Liver (tissue), 9 donors: ENCODE data around the gene IGF1. TPM values are rescaled to one million over a fixed set of nuclear protein-coding genes. Genes with fewer than 3 reads are reported as not detected.
A peak's percentile ranks its signal among the peaks of the same experiment; 100 is the strongest.

Experiments used
- DNase-seq: peaks from one replicate; pipeline ENCODE4 v3.0.0-alpha.2; 2017; ENCODE audit warnings: low spot score
- H3K27ac ChIP-seq, 2 donors: one replicate each; pipeline ENCODE4 v1.7.0; 2013; ENCODE audit warnings: inconsistent platforms in 2 of 2, low read length in 2 of 2, control low read depth in 1 of 2, low read depth in 1 of 2, mild to moderate bottlenecking in 1 of 2
- H3K27me3 ChIP-seq, 4 donors: one replicate each; pipeline versions ENCODE4 v1.6.1 to v1.7.0; 2013; ENCODE audit warnings: low read length in 3 of 4, inconsistent platforms in 1 of 4, mild to moderate bottlenecking in 1 of 4, moderate library complexity in 1 of 4; ENCODE audit not compliant: control insufficient read depth in 4 of 4, insufficient read depth in 4 of 4
- H3K36me3 ChIP-seq, 4 donors: one replicate each; pipeline versions ENCODE4 v1.6.1 to v1.7.0; 2013; ENCODE audit warnings: low read length in 3 of 4, mild to moderate bottlenecking in 3 of 4, low read depth in 1 of 4, moderate library complexity in 1 of 4; ENCODE audit not compliant: control insufficient read depth in 4 of 4, insufficient read depth in 3 of 4
- H3K4me1 ChIP-seq, 4 donors: one replicate each; pipeline versions ENCODE4 v1.6.1 to v1.7.0; 2013; ENCODE audit warnings: low read length in 3 of 4, mild to moderate bottlenecking in 3 of 4, moderate library complexity in 1 of 4; ENCODE audit not compliant: control insufficient read depth in 4 of 4, insufficient read depth in 4 of 4
- H3K4me3 ChIP-seq, 3 donors: one replicate each; pipeline versions ENCODE4 v1.6.1 to v1.7.0; 2013; ENCODE audit warnings: low read length in 3 of 3, control low read depth in 1 of 3, low read depth in 1 of 3, mild to moderate bottlenecking in 1 of 3
- H3K9ac ChIP-seq, 2 donors: one replicate each; pipeline ENCODE4 v1.7.0; 2013; ENCODE audit warnings: low read length in 2 of 2, mild to moderate bottlenecking in 2 of 2, moderate library complexity in 2 of 2, control low read depth in 1 of 2, low read depth in 1 of 2
- H3K9me3 ChIP-seq, 4 donors: one replicate each; pipeline versions ENCODE4 v1.6.1 to v1.7.0; 2013; ENCODE audit warnings: low read length in 3 of 4; ENCODE audit not compliant: control insufficient read depth in 4 of 4
- ATF3 ChIP-seq: IDR thresholded peaks from 2 replicates; pipeline ENCODE4 v1.6.1; 2016; ENCODE audit warnings: antibody characterized with exemption
- CTCF ChIP-seq: fragments of 150-350 bp; IDR thresholded peaks from 2 replicates; pipeline ENCODE4 v1.5.1; 2017; ENCODE audit warnings: improper control_type of control experiment, low read depth, low read length; ENCODE audit not compliant: missing input control
- EGR1 ChIP-seq, 2 donors: IDR thresholded peaks; 2 replicates each; pipeline ENCODE4 v1.6.1; 2016 to 2018; ENCODE audit warnings: antibody characterized with exemption in 2 of 2, low read depth in 2 of 2
- FOXA1 ChIP-seq: IDR thresholded peaks from 2 replicates; pipeline ENCODE4 v1.6.1; 2016; ENCODE audit warnings: antibody characterized with exemption
- FOXA2 ChIP-seq: IDR thresholded peaks from 2 replicates; pipeline ENCODE4 v1.6.1; 2016; ENCODE audit warnings: antibody characterized with exemption
- GABPA ChIP-seq, 2 donors: IDR thresholded peaks in 1 of 2; conservative IDR thresholded peaks in 1 of 2; 2 replicates each; pipeline ENCODE4 v1.6.1; 2016; ENCODE audit warnings: antibody characterized with exemption in 2 of 2, mild to moderate bottlenecking in 1 of 2, moderate library complexity in 1 of 2
- HNF4A ChIP-seq, 2 donors: conservative IDR thresholded peaks; 2 replicates each; pipeline ENCODE4 v1.6.1; 2016; ENCODE audit warnings: antibody characterized with exemption in 2 of 2, mild to moderate bottlenecking in 2 of 2
- HNF4G ChIP-seq: IDR thresholded peaks from 2 replicates; pipeline ENCODE4 v1.6.1; 2016; ENCODE audit warnings: antibody characterized with exemption
- JUND ChIP-seq, 2 donors: IDR thresholded peaks; 2 replicates each; pipeline ENCODE4 v1.6.1; 2016; ENCODE audit warnings: antibody characterized with exemption in 2 of 2
- MAX ChIP-seq: IDR thresholded peaks from 2 replicates; pipeline ENCODE4 v1.6.1; 2016; ENCODE audit warnings: antibody characterized with exemption
- NR2F2 ChIP-seq: IDR thresholded peaks from 2 replicates; pipeline ENCODE4 v1.6.1; 2016; ENCODE audit warnings: antibody characterized with exemption
- RAD21 ChIP-seq, 2 donors: IDR thresholded peaks; 2 replicates each; pipeline ENCODE4 v1.6.1; 2016; ENCODE audit warnings: antibody characterized with exemption in 2 of 2, mild to moderate bottlenecking in 2 of 2
- REST ChIP-seq: IDR thresholded peaks from 2 replicates; pipeline ENCODE4 v1.6.1; 2016; ENCODE audit warnings: antibody characterized with exemption, mild to moderate bottlenecking
- RXRA ChIP-seq, 2 donors: IDR thresholded peaks; 2 replicates each; pipeline ENCODE4 v1.6.1; 2017 to 2018; ENCODE audit warnings: antibody characterized with exemption in 2 of 2, mild to moderate bottlenecking in 1 of 2
- SP1 ChIP-seq: IDR thresholded peaks from 2 replicates; pipeline ENCODE4 v1.6.1; 2018; ENCODE audit warnings: antibody characterized with exemption, mild to moderate bottlenecking
- TAF1 ChIP-seq: conservative IDR thresholded peaks from 2 replicates; pipeline ENCODE4 v1.6.1; 2016; ENCODE audit warnings: antibody characterized with exemption, mild to moderate bottlenecking
- YY1 ChIP-seq: IDR thresholded peaks from 2 replicates; pipeline ENCODE4 v1.6.1; 2016; ENCODE audit warnings: antibody characterized with exemption, mild to moderate bottlenecking
- ZBTB33 ChIP-seq: IDR thresholded peaks from 2 replicates; pipeline ENCODE4 v1.6.1; 2016; ENCODE audit warnings: antibody characterized with exemption
- WGBS: extraction: QIAGEN DNeasy Blood & Tissue Kit; methylation state at CpG from one replicate; pipeline ENCODE4 v1.1.7; 2013; 5-methylcytosine and 5-hydroxymethylcytosine counted together
- polyA plus RNA-seq, 2 donors: library from polyadenylated mRNA; stranded (reverse) in 1 of 2; unstranded in 1 of 2; fragments of 200-250 nt in 1 of 2; fragments of >200 nt in 1 of 2; fragmentation: Nextera tagmentation in 1 of 2; extraction: Ambion mirVana in 1 of 2; gene quantifications; one replicate each; pipeline versions ENCODE4 v1.2.1 to v1.2.3, GENCODE V29; 2013 to 2015
- total RNA-seq, 2 donors: library from RNA; depleted of rRNA; stranded (reverse); fragments of >200 nt; gene quantifications; one replicate each; pipeline ENCODE4 v1.2.3, GENCODE V29; 2014
- donor health status: healthy.
- donor health status: healthy.
- donor health status: healthy.
- donor health status: healthy.
- donor health status: healthy.

The IGF1 gene
- total and polyA plus RNA-seq, 4 donors, result 0.61 to 118 (median 33.3) TPM

GRCh38 chr12:102461501-102461900 is 18.9 kb downstream of the IGF1 start:
- Histone ChIP-seq H3K9me3 (no peaks in the 10 kb centered on the region), H3K27me3 (no peaks in the 10 kb centered on the region), H3K36me3 (no peaks in the 10 kb centered on the region), H3K4me3 (no peak overlapping the region), H3K27ac (no peak overlapping the region), H3K9ac (no peak overlapping the region), H3K4me1 (peaks cover 0 to 43% (median 23%) of the 10 kb centered on the region in 4 donors)
- no peak for DNase-seq
- TF ChIP-seq MAX, result no peak
- no peak for TF ChIP-seq GABPA (IDR thresholded peaks at IDR 0.05 in 1 of 2, conservative IDR thresholded peaks at IDR 0.05 in 1 of 2)
- no peak for TF ChIP-seq YY1
- no peak for TF ChIP-seq ATF3
- TF ChIP-seq RAD21 (IDR thresholded peaks at IDR 0.05), result no peak
- TF ChIP-seq NR2F2, result no peak
- no peak for TF ChIP-seq FOXA1
- no peak for TF ChIP-seq TAF1
- TF ChIP-seq HNF4A (conservative IDR thresholded peaks at IDR 0.05), result no peak
- TF ChIP-seq JUND (IDR thresholded peaks at IDR 0.05), result no peak
- no peak for TF ChIP-seq ZBTB33
- no peak for TF ChIP-seq HNF4G
- TF ChIP-seq FOXA2, result no peak
- no peak for TF ChIP-seq SP1
- no peak for TF ChIP-seq REST
- no peak for TF ChIP-seq EGR1 (IDR thresholded peaks at IDR 0.05; ENCODE audit: low read depth in 2 of 2)
- no peak for TF ChIP-seq CTCF
- no peak for TF ChIP-seq RXRA (IDR thresholded peaks at IDR 0.05)
- 83% methylated on average over 1 of the region's 1 CpG for WGBS

GRCh38 chr12:102459314-102459713 is 21.0 kb downstream of the IGF1 start:
- Histone ChIP-seq H3K4me1 (peaks cover 3 to 59% (median 37%) of the 10 kb centered on the region in 4 donors), H3K9me3 (no peaks in the 10 kb centered on the region), H3K27me3 (no peaks in the 10 kb centered on the region), H3K36me3 (no peaks in the 10 kb centered on the region), H3K4me3 (no peak overlapping the region), H3K27ac (no peak overlapping the region), H3K9ac (no peak overlapping the region)
- WGBS, result 76% methylated on average over 5 of the region's 5 CpGs
- DNase-seq, result no peak
- TF ChIP-seq YY1 (peak; percentile 34), ZBTB33 (no peak), RXRA (IDR thresholded peaks at IDR 0.05) (peak in 1 of 2 donors; percentile 15), HNF4A (conservative IDR thresholded peaks at IDR 0.05) (peak in 1 of 2 donors; percentile 15)
